Amniotic stem cell (primary cell): ENCODE data around the gene OLFM1.

Experiments
- DNase-seq: peaks from one replicate; lab custom pipeline; 2025; lab: John Stamatoyannopoulos, UW

OLFM1 gene

DNA sequence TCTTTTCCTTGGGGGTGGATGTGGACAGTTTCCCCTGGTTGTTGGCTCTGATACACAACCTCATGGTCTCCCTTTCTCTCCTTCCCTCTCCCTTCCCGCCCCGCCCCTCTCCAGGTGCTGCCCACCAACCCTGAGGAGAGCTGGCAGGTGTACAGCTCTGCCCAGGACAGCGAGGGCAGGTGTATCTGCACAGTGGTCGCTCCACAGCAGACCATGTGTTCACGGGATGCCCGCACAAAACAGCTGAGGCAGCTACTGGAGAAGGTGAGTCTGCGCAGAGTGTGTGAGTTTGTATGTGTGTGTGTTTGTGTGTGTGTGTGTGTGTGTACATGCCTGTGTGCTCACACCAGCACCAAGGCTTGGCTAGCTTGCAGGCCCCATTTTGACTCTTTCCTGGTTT, 2.6 kb downstream of the OLFM1 start:
- DNase-seq = no peak

- no peak for DNase-seq
These were observed 3.1 kb downstream of the OLFM1 start for GRCh38 chr9:135090547-135090946.

DNA sequence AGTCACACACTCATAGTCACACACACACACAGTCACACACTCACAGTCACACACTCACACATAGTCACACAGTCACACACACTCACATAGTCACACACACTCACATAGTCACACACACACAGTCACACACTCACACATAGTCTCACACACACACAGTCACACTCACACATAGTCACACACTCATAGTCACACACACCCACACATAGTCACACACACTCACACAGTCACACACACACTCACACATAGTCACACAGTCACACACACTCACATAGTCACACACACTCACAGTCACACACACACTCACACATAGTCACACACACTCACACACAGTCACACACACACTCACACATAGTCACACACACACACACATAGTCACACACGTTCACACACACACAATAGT, 4.1 kb downstream of the OLFM1 start:
- DNase-seq = no peak

GRCh38 chr9:135093111-135093510, 5.6 kb downstream of the OLFM1 start:
- DNase-seq = no peak

GRCh38 chr9:135093911-135094584, 6.6 kb downstream of the OLFM1 start:
- DNase-seq = no peak

- DNase-seq = no peak
These were observed 8.3 kb downstream of the OLFM1 start for GRCh38 chr9:135095470-135096407.

GRCh38 chr9:135096408-135096895, 9.0 kb downstream of the OLFM1 start:
- no peak for DNase-seq

DNA sequence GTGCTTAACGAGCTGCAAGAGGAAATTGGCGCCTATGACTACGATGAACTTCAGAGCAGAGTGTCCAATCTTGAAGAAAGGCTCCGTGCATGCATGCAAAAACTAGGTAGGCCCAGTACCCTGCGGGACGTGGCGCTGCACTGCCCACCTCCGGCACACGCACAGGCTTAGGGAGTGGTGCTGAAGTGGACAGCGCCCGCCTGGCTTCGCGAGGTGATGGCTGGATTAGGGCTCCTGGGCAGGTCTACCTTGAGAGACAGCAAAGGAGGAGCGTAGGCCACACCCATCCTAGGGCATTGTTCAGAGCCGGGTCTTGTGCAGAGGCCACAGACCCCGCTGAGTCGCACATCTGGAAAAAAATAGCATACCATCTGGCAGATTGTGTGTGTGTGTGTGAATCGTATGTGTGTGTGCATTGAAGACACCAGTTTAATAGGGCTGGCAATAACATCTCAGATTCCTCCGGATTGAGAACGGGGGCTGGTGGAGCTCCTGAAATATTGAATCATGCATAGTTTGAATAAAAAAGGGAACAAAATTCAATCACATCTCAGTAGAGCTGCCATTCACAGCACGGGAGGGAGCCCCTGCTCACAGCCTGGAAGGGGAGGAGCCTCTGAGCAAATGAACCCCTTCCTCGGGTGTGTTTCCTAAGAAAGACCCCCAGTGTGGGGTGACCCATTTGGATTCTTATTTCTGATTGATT, 11.1 kb downstream of the OLFM1 start:
- no peak for DNase-seq

GRCh38 chr9:135099574-135099973, 12.1 kb downstream of the OLFM1 start:
- no peak for DNase-seq

DNA sequence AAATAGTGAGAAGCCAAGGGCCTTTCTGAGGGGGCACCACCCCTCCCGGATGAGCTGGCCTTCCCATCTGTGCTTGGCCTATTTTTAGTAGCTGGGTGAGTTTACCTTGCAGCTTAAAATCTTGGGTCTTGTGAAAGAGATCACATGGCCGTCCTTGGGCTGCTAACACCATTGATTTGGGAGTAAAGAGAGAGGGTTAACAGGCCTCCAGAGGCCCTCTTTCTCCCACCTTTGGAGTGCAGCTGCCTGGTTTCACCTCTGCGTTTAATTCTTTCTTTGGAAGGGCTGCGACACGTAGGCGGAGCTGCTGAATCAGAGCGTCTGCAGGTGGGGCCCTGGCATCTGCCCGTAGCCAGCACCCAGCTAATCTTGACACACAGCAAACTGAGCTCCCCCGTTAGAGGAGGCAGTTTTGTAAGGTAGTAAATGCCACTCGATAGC, 12.8 kb downstream of the OLFM1 start:
- no peak for DNase-seq

- DNase-seq = no peak
These were observed 13.4 kb downstream of the OLFM1 start for GRCh38 chr9:135100725-135101410.

GRCh38 chr9:135101486-135101885, 14.0 kb downstream of the OLFM1 start:
- DNase-seq = no peak

DNA sequence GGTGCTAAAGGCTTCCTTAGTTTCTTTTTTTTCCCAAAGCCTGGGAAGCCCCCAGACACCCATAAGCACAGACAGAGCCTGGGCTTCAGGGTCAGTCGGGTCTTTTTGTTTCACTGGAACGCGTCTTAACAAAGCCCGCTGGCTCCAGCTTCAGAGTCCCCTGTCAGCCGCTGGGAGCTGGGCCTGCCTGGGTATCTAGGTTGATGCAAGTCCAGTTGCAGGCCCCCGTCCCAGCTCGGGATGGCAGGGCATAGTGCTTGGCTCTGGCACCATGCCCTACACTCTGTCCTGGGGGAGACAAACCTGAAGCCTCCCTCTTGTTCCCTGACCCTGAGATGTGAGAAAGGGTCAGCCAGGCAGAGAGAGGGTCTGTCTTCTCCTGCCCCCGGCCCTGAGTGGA, 14.5 kb downstream of the OLFM1 start:
- no peak for DNase-seq

- no peak for DNase-seq
These were observed 14.9 kb downstream of the OLFM1 start for GRCh38 chr9:135102331-135102730.

- DNase-seq = no peak
These were observed 15.6 kb downstream of the OLFM1 start for GRCh38 chr9:135103001-135103446.

DNA sequence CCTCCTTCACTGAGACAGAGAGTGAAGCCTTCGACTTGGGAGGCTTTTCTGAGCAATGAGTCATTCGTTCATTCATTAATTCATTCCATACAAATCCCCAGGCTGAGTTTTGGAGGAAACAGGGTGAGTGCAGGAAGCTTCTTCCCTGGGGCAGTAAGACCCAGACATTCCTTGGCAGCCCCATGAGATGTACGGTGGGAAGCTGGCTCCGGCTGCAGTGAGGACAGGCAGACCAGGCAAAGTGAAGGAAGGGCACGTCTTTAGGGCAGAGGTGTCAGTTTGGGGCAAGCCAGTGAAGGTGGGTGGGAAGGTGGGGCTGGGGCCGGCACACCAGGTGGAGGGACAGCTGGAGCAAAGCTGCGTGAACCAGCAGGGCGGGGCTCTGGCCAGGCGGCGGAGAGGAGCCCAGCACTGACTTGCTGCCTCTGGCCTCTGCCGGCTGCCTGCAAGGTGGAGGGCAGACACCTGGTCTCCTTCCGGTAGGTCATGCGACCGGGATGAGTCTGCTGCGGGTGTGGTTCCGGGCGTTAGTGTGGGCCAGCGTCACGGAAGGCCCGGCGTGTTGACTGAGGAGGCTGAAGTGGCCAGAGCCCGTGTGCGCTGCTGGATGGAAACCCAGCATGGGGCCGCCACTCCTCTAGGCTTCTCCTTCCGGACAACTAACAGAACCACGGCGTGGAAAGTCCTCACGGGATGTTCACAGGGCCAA, 16.6 kb downstream of the OLFM1 start:
- DNase-seq = no peak

GRCh38 chr9:135104761-135105160, 17.3 kb downstream of the OLFM1 start:
- no peak for DNase-seq

DNA sequence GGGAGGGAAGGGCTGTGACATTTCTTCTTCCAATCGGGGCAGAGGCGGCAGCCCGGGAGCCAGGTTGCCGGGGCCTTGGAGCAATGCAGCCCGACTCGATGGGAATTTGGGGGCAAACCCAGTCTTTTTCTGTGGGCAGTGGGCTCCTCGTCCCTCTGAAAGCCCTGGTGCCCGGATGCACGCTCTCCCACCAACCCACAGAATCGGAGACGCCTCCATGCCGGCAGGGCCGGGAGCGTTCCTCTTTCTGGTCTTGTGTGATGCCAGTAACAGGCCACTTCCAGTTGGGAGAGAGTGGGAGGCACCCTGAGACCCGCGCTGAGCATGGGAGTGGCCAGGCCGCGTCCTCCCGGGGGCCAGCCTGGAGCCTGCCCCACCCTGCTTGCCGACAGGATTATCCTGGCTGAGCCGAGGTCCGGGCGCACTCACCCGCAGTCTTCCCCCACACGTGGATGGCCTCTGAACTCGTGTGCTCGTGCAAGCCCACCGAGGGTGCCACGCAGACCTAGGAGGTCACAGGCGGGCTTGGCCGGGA, 17.8 kb downstream of the OLFM1 start:
- no peak for DNase-seq

DNA sequence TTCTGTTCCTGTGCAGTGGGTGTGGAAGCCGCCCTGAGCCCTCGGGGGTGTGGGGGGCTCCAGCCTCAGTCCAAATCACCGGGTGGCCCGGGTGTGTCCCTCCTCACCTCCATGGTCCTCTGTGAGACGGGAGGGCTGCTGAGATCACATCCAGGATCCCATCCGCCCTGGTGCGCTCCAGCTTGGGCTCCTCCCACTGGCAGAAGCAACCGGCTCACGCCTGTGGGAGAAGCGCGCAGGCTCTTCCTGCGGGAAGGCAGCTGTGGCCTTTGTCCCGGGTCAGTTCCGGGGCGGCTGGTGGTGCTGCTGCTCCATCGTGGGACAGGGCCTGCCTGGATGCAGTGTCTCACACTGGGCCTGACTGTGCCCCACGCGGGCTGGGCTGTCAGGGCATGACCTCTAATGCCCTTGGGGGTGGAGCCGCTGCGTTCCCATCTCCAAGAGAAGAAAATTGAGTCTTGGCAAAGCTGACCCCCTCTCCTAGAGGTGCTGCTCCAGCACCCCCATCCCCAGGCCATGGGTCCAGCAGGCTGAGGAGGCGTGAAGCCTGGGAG, 18.5 kb downstream of the OLFM1 start:
- no peak for DNase-seq

DNA sequence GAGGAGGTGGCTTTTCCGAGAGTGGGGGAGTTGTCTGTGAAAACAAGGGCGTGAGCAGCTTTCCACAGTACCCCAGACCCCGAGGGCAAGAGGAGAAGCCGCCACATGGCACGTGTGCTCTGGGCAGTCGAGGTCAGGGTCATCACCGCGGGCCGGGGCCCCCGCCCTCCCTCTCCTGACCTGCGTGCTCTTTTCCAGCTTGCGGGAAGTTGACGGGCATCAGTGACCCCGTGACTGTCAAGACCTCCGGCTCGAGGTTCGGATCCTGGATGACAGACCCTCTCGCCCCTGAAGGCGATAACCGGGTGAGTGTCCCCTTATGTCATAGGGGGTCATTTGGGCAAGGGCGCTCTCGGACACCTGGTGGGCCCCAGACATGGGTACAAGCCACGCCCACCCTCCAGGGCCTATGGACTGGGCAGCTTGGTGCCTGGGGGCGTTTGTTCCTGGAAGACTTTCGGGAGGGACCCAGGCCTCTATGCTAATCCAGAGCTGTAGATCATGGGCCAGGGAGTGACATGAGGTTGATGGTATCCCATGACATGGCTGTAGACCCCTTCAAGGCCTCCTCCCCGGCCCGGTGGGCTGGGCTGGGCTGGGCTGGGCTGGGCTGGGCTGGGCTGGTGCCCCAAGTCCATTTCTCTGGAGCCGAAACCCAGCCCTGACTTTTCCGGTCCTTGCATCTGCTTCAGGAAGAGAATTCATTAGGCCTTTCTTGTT, 19.2 kb downstream of the OLFM1 start:
- no peak for DNase-seq
